GM21360 (cell line): ENCODE data around the gene ANKRD34A.

Source experiments
- ATAC-seq: cut with Tn5 transposase; IDR thresholded peaks from one replicate; pipeline ENCODE4 v1.9.1; 2021; ENCODE audit warnings: mild to moderate bottlenecking, moderate library complexity; ENCODE audit not compliant: unreplicated experiment

Gene ANKRD34A

GRCh38 chr1:145912128-145912641, 52.2 kb downstream of the ANKRD34A start:
- no peak for ATAC-seq
